Measurements from ENCODE around the gene PHLDA3. TPM values are rescaled to one million over a fixed set of nuclear protein-coding genes. Genes with fewer than 3 reads are reported as not detected.

The PHLDA3 gene
- total RNA-seq (2012; rRNA removed) (41.6 and 44.2 TPM in 2 replicates), polyA plus RNA-seq (2012; rRNA removed) (102 and 122 TPM in 2 replicates), Bru-seq, nascent RNA (percentile 91 among the genes with signal in this experiment), BruChase-seq, experiment 1, labeled RNA remaining after a 6-hour chase (percentile 88 among the genes with signal in this experiment), BruChase-seq, experiment 2, labeled RNA remaining after a 2-hour chase (percentile 90 among the genes with signal in this experiment)
- polyA plus RNA-seq (2012; cell fraction: cytosol; rRNA removed): 50.7 and 178 TPM in 2 replicates
- polyA plus RNA-seq (2012; cell fraction: nucleus; rRNA removed; ENCODE audit: low replicate concordance): 49.6 and 125 TPM in 2 replicates
- long read RNA-seq, transcript PHLDA3-202 (2 exons, 2,640 nt): major isoform, 238 of 252 reads
- long read RNA-seq, partial matches to known transcripts: 0 of 252 reads
- long read RNA-seq, other reads (novel, unspliced or antisense): 14 of 252 reads

DNA sequence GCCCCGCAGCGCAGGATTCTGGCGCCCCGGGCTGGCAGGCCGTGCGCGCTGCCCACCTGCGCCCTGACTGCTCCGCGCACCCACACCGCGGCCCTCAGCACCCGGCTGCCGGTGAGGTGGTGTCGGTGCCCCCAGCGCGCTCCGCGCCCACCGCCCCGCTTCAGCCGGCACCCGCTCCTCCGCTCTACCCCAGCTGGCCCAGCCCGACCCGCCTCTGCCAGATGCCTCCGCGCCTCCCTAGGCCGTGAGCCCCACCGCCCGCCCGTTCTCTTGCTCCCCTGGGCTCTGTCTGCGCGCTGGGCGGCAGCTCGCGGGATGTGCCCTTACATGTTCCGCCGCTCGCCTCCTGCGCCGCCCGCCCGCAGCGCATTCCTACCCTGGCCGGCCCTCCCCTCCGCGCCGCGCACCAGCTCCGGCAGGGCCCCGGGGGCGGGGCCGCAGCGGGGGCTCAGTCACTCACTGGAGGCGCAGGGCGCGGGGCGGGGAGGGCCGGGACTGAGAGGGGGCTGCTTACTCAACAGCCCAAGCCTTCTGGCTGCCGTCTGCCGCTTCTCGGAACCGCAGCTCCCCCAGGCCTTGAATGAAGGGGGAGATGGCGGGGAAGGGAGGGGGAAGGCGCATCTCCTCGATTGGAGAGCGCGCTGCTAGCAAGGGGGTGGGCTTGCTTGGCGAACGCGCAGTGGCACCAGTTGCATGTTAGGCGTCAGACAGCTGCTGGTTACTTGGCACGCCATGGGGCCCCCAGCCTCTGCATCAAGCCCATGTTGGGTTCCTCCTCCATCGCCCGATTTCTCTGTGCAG, at the start of gene PHLDA3:
Gene PHLDA3 (minus strand): TSS at position 345 of the 801 bp plus-strand sequence. CDS start 402 bp downstream, outside the sequence.
- peaks cover 9 to 46% of the 10 kb centered on the region in 2 experiments; a peak in 2 of 4 replicates for H3K79me1 ChIP-seq (ENCODE audit: low read depth in 1 of 2, low read length in 2 of 2)
- in situ Hi-C loops (cut with MboI; ENCODE audit: low sequenced_read_pairs): no loop called here
- DNase-seq (peak; percentile 93), ATAC-seq (ENCODE audit: low read depth) (peak; percentile 89)
- H3K4ac ChIP-seq (ENCODE audit: low read depth, low read length): peak within 1 kb of the TSS; percentile 80
- WGBS, 2 experiments (ENCODE audit: extremely low coverage in 2 of 2, insufficient read length in 1 of 2): 0% methylated on average over 45 of the region's 76 CpGs; no CpG with 5 or more reads in 1 of the 2 experiments
- peak within 1 kb of the TSS; percentile 89 for H2AK5ac ChIP-seq (ENCODE audit: low read depth, low read length)
- dilution Hi-C loops (cut with HindIII; ENCODE audit: low sequenced_read_pairs, unreplicated experiment): no loop called here
- peak within 1 kb of the TSS; percentile 98 for H3K23ac ChIP-seq (ENCODE audit: low read depth, low read length)
- BruUV-seq (replicated peaks): no TSS peak
- peak within 1 kb of the TSS; percentile 83 for H3K4me2 ChIP-seq (ENCODE audit: low read depth, low read length)
- peak within 1 kb of the TSS; percentile 91 for H2AFZ ChIP-seq (replicated peaks; ENCODE audit: low read length, poor library complexity)
- H2BK120ac ChIP-seq (ENCODE audit: low read depth, low read length): peak within 1 kb of the TSS; percentile 53
- H4K91ac ChIP-seq (ENCODE audit: insufficient read depth, low read depth, low read length): peak within 1 kb of the TSS; percentile 77
- peak within 1 kb of the TSS; percentile 50 for H4K5ac ChIP-seq (ENCODE audit: low read depth, low read length)
- H3K36me3 ChIP-seq (ENCODE audit: control insufficient read depth, insufficient read depth, low read length): peaks cover 24% of the 10 kb centered on the region
- ChIA-PET POLR2A (ENCODE audit: unreplicated experiment) (interaction anchor here (0.6 to 2.1 kb wide), 5 partner anchors 12 to 303 kb away, joined by 3 to 7 read pairs (median 5); partner anchors contain the start of gene CSRP1), CTCF (interaction anchor here (0.9 to 2.0 kb wide), 6 partner anchors 11 to 44 kb away, joined by 3 to 13 read pairs (median 4); no protein-coding TSS in a partner anchor)
- peak within 1 kb of the TSS; percentile 53 for H3K18ac ChIP-seq (ENCODE audit: low read depth, low read length)
- no peaks in the 10 kb centered on the region for H3K9me3 ChIP-seq (ENCODE audit: control insufficient read depth, insufficient read depth, low read length)
- peak within 1 kb of the TSS; percentile 84 for H3K56ac ChIP-seq (ENCODE audit: extremely low read depth, insufficient read depth, low read length)
- peaks cover 18% of the 10 kb centered on the region for H3K9me1 ChIP-seq (ENCODE audit: insufficient read depth, low read length)
- peak within 1 kb of the TSS; percentile 96 for H2BK5ac ChIP-seq (ENCODE audit: low read depth, low read length, poor library complexity, severe bottlenecking)
- H2BK15ac ChIP-seq (ENCODE audit: low read depth, low read length): peak within 1 kb of the TSS; percentile 46; the same call in 2 of the 3 replicates
- no peaks in the 10 kb centered on the region for H3K27me3 ChIP-seq (ENCODE audit: control insufficient read depth, insufficient read depth, low read length)
- peak within 1 kb of the TSS; percentile 36 for H2BK20ac ChIP-seq (ENCODE audit: low read depth, low read length)
- H2AK9ac ChIP-seq (replicated peaks; ENCODE audit: low read depth, low read length, poor library complexity): peak within 1 kb of the TSS; percentile 100
- peaks cover 40% of the 10 kb centered on the region for H4K20me1 ChIP-seq (ENCODE audit: insufficient read depth, low read length)
- peak within 1 kb of the TSS; percentile 66 to 85 for H4K8ac ChIP-seq (ENCODE audit: low read depth in 2 of 2, low read length in 2 of 2)
- H3K14ac ChIP-seq (replicated peaks; ENCODE audit: low read depth, low read length): peak within 1 kb of the TSS; percentile 94
- peak within 1 kb of the TSS; percentile 89 for H3K4me3 ChIP-seq (ENCODE audit: insufficient read depth, low read depth, low read length)
- H3K9ac ChIP-seq (ENCODE audit: low read depth, low read length): peak within 1 kb of the TSS; percentile 91
- H3K27ac ChIP-seq (ENCODE audit: insufficient read depth, low read length): peak within 1 kb of the TSS; percentile 93
- peaks cover 14% of the 10 kb centered on the region for H3K4me1 ChIP-seq (ENCODE audit: control insufficient read depth, insufficient read depth, low read length)
- intact Hi-C loops (cut with micrococcal nuclease): loop anchor here (2.0 to 5.0 kb wide), 3 partner anchors 18 to 38 kb away; partner anchors contain the start of gene CSRP1
- TF ChIP-seq POLR2A (IDR thresholded peaks at IDR 0.05; ENCODE audit: low read depth, low read length): peak; percentile 95
- TF ChIP-seq MAZ (IDR thresholded peaks at IDR 0.05; ENCODE audit: borderline replicate concordance, low read depth, low read length): peak; percentile 99
- peak; percentile 14 for TF ChIP-seq RAD21 (IDR thresholded peaks at IDR 0.05; ENCODE audit: low read length)
- TF ChIP-seq MAFK (IDR thresholded peaks at IDR 0.05; ENCODE audit: low read depth, low read length): no peak
- TF ChIP-seq CTCF (conservative IDR thresholded peaks at IDR 0.05; ENCODE audit: low read depth, low read length): 0 out of 2 replicates have a peak, but pooled peaks have one; percentile 8
- no peak; the same call in 1 of the 2 replicates for TF ChIP-seq CHD1 (IDR thresholded peaks at IDR 0.05; ENCODE audit: low read depth, low read length)
- TF ChIP-seq, protein P1, sequence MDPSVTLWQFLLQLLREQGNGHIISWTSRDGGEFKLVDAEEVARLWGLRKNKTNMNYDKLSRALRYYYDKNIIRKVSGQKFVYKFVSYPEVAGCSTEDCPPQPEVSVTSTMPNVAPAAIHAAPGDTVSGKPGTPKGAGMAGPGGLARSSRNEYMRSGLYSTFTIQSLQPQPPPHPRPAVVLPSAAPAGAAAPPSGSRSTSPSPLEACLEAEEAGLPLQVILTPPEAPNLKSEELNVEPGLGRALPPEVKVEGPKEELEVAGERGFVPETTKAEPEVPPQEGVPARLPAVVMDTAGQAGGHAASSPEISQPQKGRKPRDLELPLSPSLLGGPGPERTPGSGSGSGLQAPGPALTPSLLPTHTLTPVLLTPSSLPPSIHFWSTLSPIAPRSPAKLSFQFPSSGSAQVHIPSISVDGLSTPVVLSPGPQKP (IDR thresholded peaks at IDR 0.05; ENCODE audit: borderline replicate concordance, low read depth, low read length): no peak
- TF ChIP-seq, protein P2, sequence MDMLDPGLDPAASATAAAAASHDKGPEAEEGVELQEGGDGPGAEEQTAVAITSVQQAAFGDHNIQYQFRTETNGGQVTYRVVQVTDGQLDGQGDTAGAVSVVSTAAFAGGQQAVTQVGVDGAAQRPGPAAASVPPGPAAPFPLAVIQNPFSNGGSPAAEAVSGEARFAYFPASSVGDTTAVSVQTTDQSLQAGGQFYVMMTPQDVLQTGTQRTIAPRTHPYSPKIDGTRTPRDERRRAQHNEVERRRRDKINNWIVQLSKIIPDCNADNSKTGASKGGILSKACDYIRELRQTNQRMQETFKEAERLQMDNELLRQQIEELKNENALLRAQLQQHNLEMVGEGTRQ (IDR thresholded peaks at IDR 0.05; ENCODE audit: low read depth, low read length): no peak
- TF ChIP-seq BHLHE40 (IDR thresholded peaks at IDR 0.05; ENCODE audit: low read depth, low read length): no peak
- peak; percentile 76 for TF ChIP-seq CEBPB (IDR thresholded peaks at IDR 0.05; ENCODE audit: low read depth, low read length)
- TF ChIP-seq NFE2L2 (IDR thresholded peaks at IDR 0.05; ENCODE audit: low read depth, low read length): no peak
